ENCODE measurements around the gene TMEM213.

GRCh38 chr7:138797715-138798320 lies at the start of gene TMEM213, which contains the start of gene ATP6V0A4:
- TF ChIP-seq CTCF (IDR thresholded peaks at IDR 0.05; ENCODE audit: borderline replicate concordance, extremely low read depth, low read length, poor library complexity, severe bottlenecking) (no peak), EZH2 (IDR thresholded peaks at IDR 0.05; ENCODE audit: borderline replicate concordance, low read depth, low read length, severe bottlenecking) (no peak)

Data from DND-41 (cell line).